Mucosa of gallbladder (tissue), 1 donor: ENCODE results near the gene GNG3. TPM values are rescaled to one million over a fixed set of nuclear protein-coding genes. Genes with fewer than 3 reads are reported as not detected.

Experiments used
- DNase-seq: peaks from one replicate; pipeline ENCODE4 v3.0.0-alpha.2; 2020; ENCODE audit warnings: low spot score
- total RNA-seq: library from RNA; stranded (reverse); gene quantifications from one replicate; pipeline ENCODE4 v1.2.1, GENCODE V29; 2021
- donor health status: DM: no; HTN: no; CAD: no.

GNG3 gene
- total RNA-seq, 1 donor from 2014 or later = 0.40 TPM

DNA sequence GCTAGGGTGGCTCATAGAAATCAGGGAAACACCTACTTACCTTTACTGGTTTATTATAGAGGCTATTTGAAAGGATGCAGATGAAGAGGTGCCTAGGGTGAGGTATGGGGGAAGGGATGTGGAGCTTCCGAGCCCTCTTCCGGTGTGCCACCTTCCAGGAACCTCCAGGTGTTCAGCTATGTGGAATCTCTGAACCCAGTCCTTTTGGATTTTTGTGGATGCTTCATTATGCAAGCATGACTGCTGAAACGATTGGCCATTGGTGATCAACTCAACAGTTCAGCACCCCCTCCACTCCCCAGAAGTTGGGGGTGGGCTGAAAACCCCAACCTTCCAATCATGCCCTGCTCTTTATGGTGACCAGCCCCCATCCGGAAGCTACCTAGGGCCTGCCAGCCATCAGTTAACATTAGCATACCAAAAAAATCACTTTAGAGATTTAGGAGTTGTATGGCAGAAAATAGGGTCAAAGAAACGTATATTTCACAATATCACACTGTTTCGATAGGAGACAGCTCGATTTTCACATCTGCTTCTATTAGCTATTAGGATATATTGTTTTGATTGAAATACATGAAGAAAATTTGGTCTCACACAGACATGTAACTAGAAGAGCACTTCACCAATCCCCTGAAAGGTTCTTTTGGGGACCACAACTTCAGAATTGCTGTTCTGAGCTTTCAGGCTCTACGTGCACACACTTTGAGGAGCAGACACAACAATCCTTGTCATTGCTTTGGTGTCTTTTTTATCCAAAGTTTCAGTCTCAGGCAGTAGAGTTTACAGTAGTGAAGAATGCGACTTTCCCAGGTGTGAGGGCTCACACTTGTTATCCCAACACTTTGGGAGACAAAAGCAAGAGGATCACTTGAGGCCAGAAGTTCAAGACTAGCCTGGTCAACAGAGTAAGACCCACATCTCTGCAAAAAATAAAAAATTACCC, 50.6 kb downstream of the GNG3 start:
- no peak for DNase-seq

Other genes starting within 250 kb of the GNG3 start
- 549 TPM for gene AHNAK, start 160.9 kb upstream of the GNG3 start, total RNA-seq
- gene EEF1G, start 133.8 kb upstream of the GNG3 start, total RNA-seq = 1,062 TPM
- gene TUT1, start 116.2 kb upstream of the GNG3 start, total RNA-seq = 26.2 TPM
- gene MTA2, start 105.8 kb upstream of the GNG3 start, total RNA-seq = 87.6 TPM
- gene EML3, start 94.9 kb upstream of the GNG3 start, total RNA-seq = 66.1 TPM
- 9.9 TPM for gene ROM1, start 94.4 kb upstream of the GNG3 start, total RNA-seq
- 60.7 TPM for gene B3GAT3, start 85.7 kb upstream of the GNG3 start, total RNA-seq
- gene GANAB, start 61.1 kb upstream of the GNG3 start, total RNA-seq = 266 TPM
- 23.7 TPM for gene INTS5, start 54.4 kb upstream of the GNG3 start, total RNA-seq
- gene C11orf98, start 42.5 kb upstream of the GNG3 start, total RNA-seq = 50.8 TPM
- gene CSKMT, start 42.4 kb upstream of the GNG3 start, total RNA-seq = 10.6 TPM
- 11.1 TPM for gene UQCC3, start 36.0 kb upstream of the GNG3 start, total RNA-seq
- gene LBHD1, start 35.4 kb upstream of the GNG3 start, total RNA-seq = 7.7 TPM
- 86.9 TPM for gene UBXN1, start 28.6 kb upstream of the GNG3 start, total RNA-seq
- gene LRRN4CL, start 18.1 kb upstream of the GNG3 start, total RNA-seq = 4.3 TPM
- 108 TPM for gene BSCL2, start 252 bp upstream of the GNG3 start, total RNA-seq
- 51.9 TPM for gene HNRNPUL2, start 19.8 kb downstream of the GNG3 start, total RNA-seq
- gene TTC9C, start 20.8 kb downstream of the GNG3 start, total RNA-seq = 38.9 TPM
- gene ZBTB3, start 46.5 kb downstream of the GNG3 start, total RNA-seq = 21.4 TPM
- 53.5 TPM for gene POLR2G, start 53.9 kb downstream of the GNG3 start, total RNA-seq
- gene TAF6L, start 63.7 kb downstream of the GNG3 start, total RNA-seq = 24.0 TPM
- gene TMEM179B, start 79.7 kb downstream of the GNG3 start, total RNA-seq = 67.8 TPM
- gene TMEM223, start 84.3 kb downstream of the GNG3 start, total RNA-seq = 19.9 TPM
- gene NXF1, start 97.8 kb downstream of the GNG3 start, total RNA-seq = 85.7 TPM
- gene STX5, start 124.4 kb downstream of the GNG3 start, total RNA-seq = 48.8 TPM
- gene TEX54, start 125.2 kb downstream of the GNG3 start, total RNA-seq = not detected
- gene WDR74, start 131.9 kb downstream of the GNG3 start, total RNA-seq = 31.6 TPM
- gene SLC3A2, start 173.2 kb downstream of the GNG3 start, total RNA-seq = 104 TPM
- gene CHRM1, start 213.7 kb downstream of the GNG3 start, total RNA-seq = 0.09 TPM